GM19099 (cell line): ENCODE measurements around the gene BEST1.

ENCODE experiments used
- POLR2A ChIP-seq: IDR thresholded peaks from 3 replicates; pipeline ENCODE4 v1.6.1; 2011; ENCODE audit warnings: low read depth; ENCODE audit not compliant: insufficient read length; ENCODE audit errors: extremely low read depth

BEST1 gene

GRCh38 chr11:61952882-61953281 is 2.7 kb downstream of the BEST1 start:
- TF ChIP-seq POLR2A = no peak

GRCh38 chr11:61954106-61954850 is 4.1 kb downstream of the BEST1 start:
- no peak for TF ChIP-seq POLR2A

- no peak for TF ChIP-seq POLR2A
Measured at GRCh38 chr11:61954851-61955421, 4.8 kb downstream of the BEST1 start.

- TF ChIP-seq POLR2A = no peak
Measured at GRCh38 chr11:61955422-61956135, 5.4 kb downstream of the BEST1 start.

GRCh38 chr11:61956191-61957020 is 6.3 kb downstream of the BEST1 start:
- no peak for TF ChIP-seq POLR2A

GRCh38 chr11:61957021-61957770 is 7.0 kb downstream of the BEST1 start:
- TF ChIP-seq POLR2A = no peak

GRCh38 chr11:61958590-61958989 is 8.4 kb downstream of the BEST1 start:
- TF ChIP-seq POLR2A = no peak

- TF ChIP-seq POLR2A = no peak
Measured at GRCh38 chr11:61959114-61959513, 9.0 kb downstream of the BEST1 start.

GRCh38 chr11:61959678-61960077 is 9.5 kb downstream of the BEST1 start:
- TF ChIP-seq POLR2A = no peak

GRCh38 chr11:61960532-61960931 is 10.4 kb downstream of the BEST1 start:
- no peak for TF ChIP-seq POLR2A

- no peak for TF ChIP-seq POLR2A
Measured at GRCh38 chr11:61961570-61962212, 11.5 kb downstream of the BEST1 start.

GRCh38 chr11:61962213-61963015 is 12.3 kb downstream of the BEST1 start:
- no peak for TF ChIP-seq POLR2A

GRCh38 chr11:61963016-61963281 is 12.8 kb downstream of the BEST1 start:
- TF ChIP-seq POLR2A = no peak
